K562 (cell line): Measurements from ENCODE around the gene KIF23. TPM values are rescaled to one million over a fixed set of nuclear protein-coding genes. Genes with fewer than 3 reads are reported as not detected.

Experiments used
- ATAC-seq: fragments of 200-7000 bp; cut with Tn5 transposase; 3 replicates; pipeline ENCODE4 v1.9.1; 2020; ENCODE audit warnings: moderate library complexity
- BruUV-seq: library from RNA; stranded (reverse); fragments of 400-500 nt; replicated peaks from 2 replicates; lab custom pipeline; 2021; lab: Mats Ljungman, UMichigan
- CTCF ChIA-PET: fragments of 300-600 bp; formaldehyde crosslinking; extraction: SDS; loops from one replicate; lab custom pipeline; 2021; ENCODE audit warnings: low intra/inter-chr PET ratio; lab: Yijun Ruan, JAX
- POLR2A ChIA-PET: fragments of 300-600, 350-650 bp; sonication (Branson Sonifier 250); formaldehyde crosslinking; extraction: SDS; loops from one replicate; lab custom pipeline; 2021; ENCODE audit warnings: antibody characterized with exemption, inconsistent platforms; lab: Yijun Ruan, JAX
- DNase-seq, 4 experiments: peaks; one replicate each; pipeline versions ENCODE4 v3.0.0 to v3.0.0-alpha.2; 2011 to 2018; ENCODE audit warnings: low spot score in 3 of 4, mixed read lengths in 3 of 4; ENCODE audit errors: extremely low read depth in 1 of 4
- FAIRE-seq: peaks from 2 replicates; lab custom pipeline; 2011; peaks lifted over from hg19 to GRCh38; lab: Jason Lieb, UNC
- H2AFZ ChIP-seq: 2 replicates; pipeline ENCODE4 v1.6.0; 2011; ENCODE audit warnings: low read depth, low read length, control low read depth, inconsistent platforms
- H3K27ac ChIP-seq: fragments of 200-600 bp; 3 replicates; pipeline ENCODE4 v1.8.0; 2011; ENCODE audit warnings: low read depth, mild to moderate bottlenecking, control low read depth, inconsistent platforms, low read length, moderate library complexity, mixed read lengths; ENCODE audit errors: extremely low read depth
- H3K27me3 ChIP-seq, 2 experiments: fragments of 300-600 bp in 1 of 2; 2 replicates in 1 of 2; 3 replicates in 1 of 2; pipeline versions ENCODE4 v1.6.0 to v1.8.0; 2011; ENCODE audit warnings: inconsistent platforms in 2 of 2, low read length in 2 of 2, mild to moderate bottlenecking in 1 of 2, mixed read lengths in 1 of 2, moderate library complexity in 1 of 2; ENCODE audit not compliant: control insufficient read depth in 2 of 2, insufficient read depth in 2 of 2
- H3K36me3 ChIP-seq: fragments of 300-600 bp; 3 replicates; pipeline ENCODE4 v1.8.0; 2011; ENCODE audit warnings: mild to moderate bottlenecking, low read length, inconsistent platforms; ENCODE audit not compliant: control insufficient read depth, insufficient read depth
- H3K4me1 ChIP-seq, 2 experiments: fragments of 200-600 bp in 1 of 2; replicated peaks in 1 of 2; 2 replicates in 1 of 2; 3 replicates in 1 of 2; pipeline versions ENCODE4 v1.5.1 to v1.8.0; 2011; ENCODE audit warnings: inconsistent platforms in 2 of 2, low read length in 2 of 2, mild to moderate bottlenecking in 1 of 2, mixed read lengths in 1 of 2, moderate library complexity in 1 of 2; ENCODE audit not compliant: control insufficient read depth in 2 of 2, insufficient read depth in 2 of 2
- H3K4me2 ChIP-seq: 2 replicates; pipeline ENCODE4 v1.6.1; 2011; ENCODE audit warnings: low read length, control low read depth, inconsistent platforms, mixed read lengths; ENCODE audit not compliant: insufficient read depth
- H3K4me3 ChIP-seq: fragments of 200-600 bp; sonication (generic), shearing (Covaris generic); 2 replicates; pipeline ENCODE4 v1.5.1; 2016; ENCODE audit warnings: control low read depth, inconsistent platforms
- H3K79me2 ChIP-seq: fragments of 200-600 bp; 3 replicates; pipeline ENCODE4 v1.8.0; 2011; ENCODE audit warnings: low read length, inconsistent platforms; ENCODE audit not compliant: control insufficient read depth, insufficient read depth
- H3K9ac ChIP-seq, 2 experiments: 2 replicates each; pipeline versions ENCODE4 v1.6.0 to v1.6.1; 2011; ENCODE audit warnings: low read depth in 2 of 2, low read length in 2 of 2, control low read depth in 1 of 2, inconsistent platforms in 1 of 2, mild to moderate bottlenecking in 1 of 2, mixed read lengths in 1 of 2; ENCODE audit not compliant: insufficient read depth in 1 of 2
- H3K9me1 ChIP-seq: one replicate; pipeline ENCODE4 v1.6.0; 2011; ENCODE audit warnings: inconsistent platforms, mild to moderate bottlenecking, low read length, moderate library complexity; ENCODE audit not compliant: control insufficient read depth, insufficient read depth
- H3K9me3 ChIP-seq: replicated peaks from 2 replicates; pipeline ENCODE4 v1.5.1; 2011; ENCODE audit warnings: low read depth, low read length, inconsistent platforms; ENCODE audit not compliant: control insufficient read depth, insufficient read depth
- H4K20me1 ChIP-seq: replicated peaks from 2 replicates; pipeline ENCODE4 v1.6.1; 2011; ENCODE audit warnings: low read length, inconsistent platforms, mixed read lengths; ENCODE audit not compliant: control insufficient read depth, insufficient read depth
- CTBP1 ChIP-seq: fragments of 450-650 bp; IDR thresholded peaks from 2 replicates; pipeline ENCODE4 v1.6.1; 2016; ENCODE audit warnings: borderline replicate concordance
- DACH1 ChIP-seq: fragments of 450-650 bp; IDR thresholded peaks from 2 replicates; pipeline ENCODE4 v1.6.1; 2018; ENCODE audit not compliant: partially characterized antibody
- DMBX1 ChIP-seq: fragments of 250-450 bp; sonication (Bioruptor Pico); IDR thresholded peaks from 2 replicates; pipeline ENCODE4 v1.8.0; 2022; ENCODE audit warnings: inconsistent platforms, mild to moderate bottlenecking, moderate library complexity, borderline replicate concordance
- KHSRP ChIP-seq: fragments of 450-650 bp; IDR thresholded peaks from 2 replicates; pipeline ENCODE4 v1.6.1; 2017
- PHF20 ChIP-seq: fragments of 450-650 bp; IDR thresholded peaks from 2 replicates; pipeline ENCODE4 v1.6.1; 2018; ENCODE audit not compliant: partially characterized antibody
- RAD21 ChIP-seq, 2 experiments: fragments of 250-450 bp in 1 of 2; fragments of 450-650 bp in 1 of 2; sonication (Bioruptor Pico) in 1 of 2; formaldehyde crosslinking in 1 of 2; IDR thresholded peaks in 1 of 2; conservative IDR thresholded peaks in 1 of 2; 2 replicates each; pipeline versions ENCODE4 v1.4.0 to v1.8.0; 2020 to 2022; ENCODE audit warnings: mild to moderate bottlenecking in 2 of 2, moderate library complexity in 1 of 2
- ZNF512 ChIP-seq: IDR thresholded peaks from 2 replicates; pipeline ENCODE4 v1.6.1; 2016; ENCODE audit warnings: missing genetic modification characterization, missing compliant biosample characterization
- ZNF561 ChIP-seq: fragments of 450-650 bp; formaldehyde crosslinking; conservative IDR thresholded peaks from 2 replicates; pipeline ENCODE4 v1.4.0; 2020; ENCODE audit warnings: mild to moderate bottlenecking, moderate library complexity
- WGBS: fragments of 100-300 bp; shearing (Covaris generic); methylation state at CpG from one replicate; pipeline ENCODE4 v1.1.6; 2016; ENCODE audit warnings: low coverage, mixed read lengths; ENCODE audit not compliant: insufficient coverage; ENCODE audit errors: missing lambda C conversion rate; 5-methylcytosine and 5-hydroxymethylcytosine counted together
- in situ Hi-C: fragments of 300-500 bp; cut with MboI; formaldehyde crosslinking; loops from 4 replicates; pipeline ENCODE4 v1.15.0; 2018; ENCODE audit warnings: inconsistent platforms, mixed read lengths
- intact Hi-C: fragments of 100-400 bp; cut with micrococcal nuclease; formaldehyde crosslinking; loops from 2 replicates; pipeline ENCODE4 v1.14.2; 2022
- polyA plus RNA-seq, 8 experiments: library from polyadenylated mRNA; depleted of rRNA in 4 of 8; stranded (reverse) in 5 of 8; unstranded in 3 of 8; fragments of >200 nt; fragmentation: Nextera tagmentation in 2 of 8; fragmentation: Illumina TruSeq in 1 of 8; extraction: Ambion mirVana in 2 of 8; extraction: Trizol in 1 of 8; gene quantifications; 2 replicates each; pipeline versions ENCODE4 v1.2.1 to v1.2.3, GENCODE V29; 2011 to 2014; ENCODE audit warnings: inconsistent platforms in 1 of 8, missing spikeins in 1 of 8
- total RNA-seq, 7 experiments: library from RNA; depleted of rRNA in 6 of 7; stranded (reverse); fragments of >200 nt in 6 of 7; fragmentation: Illumina TruSeq in 2 of 7; extraction: Trizol in 2 of 7; gene quantifications; 2 replicates each; pipeline versions ENCODE4 v1.2.1 to v1.2.3, GENCODE V29; 2011 to 2021; ENCODE audit warnings: low replicate concordance in 1 of 7

The KIF23 gene
- total and polyA plus RNA-seq, 9 of the 15 experiments (the other 6 are each of a cell fraction or from before 2014, with no cell fraction given) = 29.4 to 58.2 (median 41.9) TPM

DNA sequence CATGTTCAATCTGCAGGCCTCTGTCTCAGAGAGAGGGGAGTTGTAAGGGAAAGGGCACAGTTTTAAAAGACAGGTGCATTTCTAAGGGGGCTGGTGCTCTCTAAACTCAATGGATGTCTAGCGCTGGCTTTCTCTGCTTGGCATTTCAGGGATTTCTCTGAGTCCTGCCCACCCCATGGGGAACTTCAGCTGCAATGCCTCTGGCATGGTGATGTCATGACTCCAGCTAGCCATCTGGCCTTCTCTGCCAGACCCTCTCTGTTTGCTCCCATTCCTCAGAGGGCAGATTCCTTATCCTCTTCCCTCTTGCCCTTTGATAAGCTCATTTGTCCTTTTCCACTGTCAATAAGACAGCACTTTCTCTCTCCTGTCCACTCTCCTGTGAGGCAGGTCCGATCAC lies 79.3 kb downstream of the KIF23 start:
- H2AFZ ChIP-seq = no peak overlapping the region
- CTCF ChIA-PET = no interaction called here
- in situ Hi-C loops = no loop called here

More for the DNA sequence above, 79.3 kb downstream of the KIF23 start:
- FAIRE-seq = no peak
- Histone ChIP-seq H3K9me3 (no peaks in the 10 kb centered on the region), H3K9ac (no peak overlapping the region), H3K79me2 (no peaks in the 10 kb centered on the region)
- no peak for DNase-seq
- intact Hi-C loops = no loop called here
- TF ChIP-seq KHSRP (no peak), DACH1 (no peak), PHF20 (no peak), RAD21 (CRISPR knock-in tag; conservative IDR thresholded peaks at IDR 0.05 in 1 of 2, IDR thresholded peaks at IDR 0.05 in 1 of 2) (no peak), ZNF512 (no peak), CTBP1 (no peak), DMBX1 (no peak), ZNF561 (no peak)
- TF ChIP-seq, all 486 proteins: peak for 0
- H3K36me3 ChIP-seq = no peaks in the 10 kb centered on the region
- no peak overlapping the region for H3K4me3 ChIP-seq
- POLR2A ChIA-PET = interaction anchor here (1.6 kb wide), 1 partner anchor 14 kb away, joined by 3 read pairs; no protein-coding TSS in a partner anchor
- H3K9me1 ChIP-seq = no peaks in the 10 kb centered on the region
- H4K20me1 ChIP-seq = no peaks in the 10 kb centered on the region
- H3K27me3 ChIP-seq = peaks cover 0 to 13% of the 10 kb centered on the region in 2 experiments; a peak in 2 of 5 replicates
- H3K27ac ChIP-seq = no peak overlapping the region
- no TSS peak for BruUV-seq
- no peaks in the 10 kb centered on the region for H3K4me1 ChIP-seq
- ATAC-seq = no peak
- 0% methylated on average over 2 of the region's 2 CpGs for WGBS
- no peak overlapping the region for H3K4me2 ChIP-seq
